ACC112 (cell line): ENCODE data around the gene RASGRP1.

ENCODE experiments used
- H2AFZ ChIP-seq: fragments of 200-600 bp; sonication (generic); one replicate; pipeline ENCODE4 v1.6.0; 2017; ENCODE audit warnings: antibody characterized with exemption, low read length; ENCODE audit not compliant: unreplicated experiment
- H3K27ac ChIP-seq: fragments of 200-600 bp; sonication (generic); 2 replicates; pipeline ENCODE4 v1.5.1; 2014; ENCODE audit warnings: low read depth, mild to moderate bottlenecking, antibody characterized with exemption, low read length, moderate library complexity
- H3K27me3 ChIP-seq: fragments of 200-600 bp; sonication (generic); 2 replicates; pipeline ENCODE4 v1.6.1; 2014; ENCODE audit warnings: mild to moderate bottlenecking, antibody characterized with exemption, low read length, moderate library complexity, mixed read lengths; ENCODE audit not compliant: insufficient read depth
- H3K36me3 ChIP-seq: fragments of 200-600 bp; sonication (generic); 2 replicates; pipeline ENCODE4 v1.6.1; 2016; ENCODE audit warnings: mild to moderate bottlenecking, antibody characterized with exemption, low read length, moderate library complexity, mixed read lengths; ENCODE audit not compliant: insufficient read depth
- H3K4me1 ChIP-seq: fragments of 200-600 bp; sonication (generic); one replicate; pipeline ENCODE4 v1.6.1; 2016; ENCODE audit warnings: low read length, mixed read lengths; ENCODE audit not compliant: insufficient read depth, unreplicated experiment, control insufficient read depth
- H3K4me3 ChIP-seq: fragments of 200-600 bp; sonication (generic); 2 replicates; pipeline ENCODE4 v1.5.1; 2014; ENCODE audit warnings: mild to moderate bottlenecking, low read depth, low read length
- H3K79me2 ChIP-seq: fragments of 200-600 bp; sonication (generic); one replicate; pipeline ENCODE4 v1.6.0; 2016; ENCODE audit warnings: low read length; ENCODE audit not compliant: control insufficient read depth, unreplicated experiment, insufficient read depth

Gene RASGRP1

DNA sequence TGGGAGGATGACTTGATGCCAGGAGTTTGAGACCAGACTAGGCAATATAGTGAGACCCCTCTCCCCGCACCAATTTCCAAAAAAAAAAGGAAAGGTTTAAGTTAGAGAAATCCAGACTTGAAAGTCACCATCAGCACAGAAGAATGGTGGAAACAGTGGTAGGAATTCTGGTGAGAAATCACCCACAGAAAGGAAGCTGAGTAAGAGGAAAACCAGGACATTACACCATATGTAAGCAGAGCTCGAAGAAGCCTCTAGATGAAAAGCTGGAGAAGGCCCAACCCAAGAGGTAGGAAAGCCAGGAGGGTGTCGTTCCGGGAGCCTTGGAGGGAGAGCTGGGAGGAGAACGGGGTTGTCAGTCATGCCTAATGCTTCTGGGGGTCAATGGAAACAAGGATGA is 40.5 kb downstream of the RASGRP1 start:
- Histone ChIP-seq H2AFZ (no peak overlapping the region), H3K79me2 (no peaks in the 10 kb centered on the region)

GRCh38 chr15:38522922-38523321 is 41.7 kb downstream of the RASGRP1 start:
- Histone ChIP-seq H3K27me3 (no peaks in the 10 kb centered on the region), H3K27ac (no peak overlapping the region), H3K4me1 (no peaks in the 10 kb centered on the region), H3K36me3 (no peaks in the 10 kb centered on the region), H3K79me2 (no peaks in the 10 kb centered on the region), H3K4me3 (no peak overlapping the region), H2AFZ (no peak overlapping the region)

More for the DNA sequence above, 40.5 kb downstream of the RASGRP1 start:
- Histone ChIP-seq H3K36me3 (no peaks in the 10 kb centered on the region), H3K27me3 (no peaks in the 10 kb centered on the region), H3K4me1 (peaks cover 5% of the 10 kb centered on the region), H3K27ac (no peak overlapping the region), H3K4me3 (no peak overlapping the region)

- no peak overlapping the region for H3K4me3 ChIP-seq
- no peak overlapping the region for H2AFZ ChIP-seq
- no peaks in the 10 kb centered on the region for H3K27me3 ChIP-seq
- no peaks in the 10 kb centered on the region for H3K36me3 ChIP-seq
- no peaks in the 10 kb centered on the region for H3K79me2 ChIP-seq
- no peak overlapping the region for H3K27ac ChIP-seq
- no peaks in the 10 kb centered on the region for H3K4me1 ChIP-seq
Measured at GRCh38 chr15:38521316-38521715, 43.3 kb downstream of the RASGRP1 start.

DNA sequence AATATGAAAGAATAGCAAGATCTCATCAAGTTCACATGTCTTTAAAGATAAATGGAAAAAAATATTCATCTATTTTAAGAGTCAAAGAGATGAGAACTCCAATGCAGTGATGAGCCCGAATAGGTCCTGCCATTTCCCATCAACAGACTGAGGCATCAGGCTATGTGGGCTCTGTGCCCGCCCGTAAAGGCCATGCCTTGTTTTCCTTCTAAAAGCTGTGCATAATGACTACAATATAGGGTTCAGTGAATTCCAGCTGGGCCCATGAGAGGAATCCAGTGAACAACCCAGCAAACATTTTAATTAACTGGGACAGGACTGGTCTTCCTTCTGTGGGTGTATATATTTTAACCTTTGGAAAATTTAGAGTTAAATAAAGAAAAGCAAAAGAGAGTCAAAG is 44.6 kb downstream of the RASGRP1 start:
- H3K27ac ChIP-seq, result no peak overlapping the region
- H3K27me3 ChIP-seq, result no peaks in the 10 kb centered on the region
- H3K4me1 ChIP-seq, result no peaks in the 10 kb centered on the region
- no peak overlapping the region for H2AFZ ChIP-seq
- H3K79me2 ChIP-seq, result no peaks in the 10 kb centered on the region
- no peaks in the 10 kb centered on the region for H3K36me3 ChIP-seq
- no peak overlapping the region for H3K4me3 ChIP-seq

- no peak overlapping the region for H2AFZ ChIP-seq
- H3K27me3 ChIP-seq, result no peaks in the 10 kb centered on the region
- no peak overlapping the region for H3K27ac ChIP-seq
- H3K4me3 ChIP-seq, result no peak overlapping the region
- no peaks in the 10 kb centered on the region for H3K79me2 ChIP-seq
- no peaks in the 10 kb centered on the region for H3K36me3 ChIP-seq
- no peaks in the 10 kb centered on the region for H3K4me1 ChIP-seq
Measured at GRCh38 chr15:38518084-38518483, 46.5 kb downstream of the RASGRP1 start.

DNA sequence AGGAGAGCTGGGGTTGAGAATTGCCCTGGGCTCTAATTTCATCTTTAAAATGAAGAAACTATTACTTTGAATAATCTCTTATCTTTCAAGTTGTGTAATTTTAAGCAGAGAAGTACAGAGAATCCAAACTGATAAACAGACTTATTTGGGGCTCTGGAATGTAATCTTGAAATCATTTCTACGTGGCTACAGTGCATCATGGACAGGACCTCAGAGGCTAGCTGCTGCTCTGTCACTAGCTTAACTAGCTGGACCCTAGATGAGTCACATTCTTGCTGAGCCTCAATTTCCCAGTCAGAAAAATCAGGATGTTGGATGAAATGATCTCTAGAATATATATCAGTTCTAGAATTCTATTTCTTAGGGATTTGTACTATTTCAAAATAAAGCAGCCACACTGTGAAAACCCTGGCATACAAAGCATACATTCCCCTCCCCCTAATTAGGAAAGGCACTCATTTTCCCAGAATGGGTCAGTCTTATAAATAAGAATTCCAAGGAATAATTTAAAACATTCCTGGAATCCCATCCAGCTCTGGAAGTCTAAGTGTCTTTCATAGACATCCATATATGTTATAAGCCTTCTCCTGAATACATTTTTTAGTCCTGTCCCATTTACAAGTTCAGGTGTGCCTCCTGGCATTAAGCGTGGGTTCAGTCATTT is 47.2 kb downstream of the RASGRP1 start:
- H2AFZ ChIP-seq, result no peak overlapping the region
- no peaks in the 10 kb centered on the region for H3K79me2 ChIP-seq
- H3K27ac ChIP-seq, result no peak overlapping the region
- H3K4me1 ChIP-seq, result no peaks in the 10 kb centered on the region
- no peak overlapping the region for H3K4me3 ChIP-seq
- H3K27me3 ChIP-seq, result peaks cover 2% of the 10 kb centered on the region; the same call in 1 of the 2 replicates
- H3K36me3 ChIP-seq, result no peaks in the 10 kb centered on the region

- Histone ChIP-seq H3K27me3 (peaks cover 4% of the 10 kb centered on the region; the same call in 1 of the 2 replicates), H3K4me1 (no peaks in the 10 kb centered on the region), H3K4me3 (no peak overlapping the region), H2AFZ (no peak overlapping the region), H3K79me2 (no peaks in the 10 kb centered on the region), H3K36me3 (no peaks in the 10 kb centered on the region), H3K27ac (no peak overlapping the region)
Measured at GRCh38 chr15:38516626-38517025, 48.0 kb downstream of the RASGRP1 start.

DNA sequence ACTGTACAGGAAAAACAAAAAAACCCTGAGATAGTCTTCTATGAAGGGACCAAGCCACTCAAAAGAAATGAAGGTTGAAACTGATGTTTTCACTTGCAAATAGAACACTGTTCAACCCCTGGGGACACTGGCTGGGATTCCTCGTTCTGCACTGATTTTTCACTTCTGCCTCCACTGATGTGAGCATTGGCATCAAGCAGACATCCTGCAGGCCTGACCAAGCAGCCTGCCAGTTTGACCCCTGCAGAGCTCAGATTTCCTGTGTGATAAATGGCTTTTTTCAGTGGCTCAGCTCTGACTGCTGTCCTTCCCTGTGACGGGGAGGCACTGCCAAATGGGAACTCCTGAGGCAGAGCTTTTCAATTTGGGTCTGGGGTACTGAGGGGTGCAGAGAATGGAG is 50.0 kb downstream of the RASGRP1 start:
- Histone ChIP-seq H3K79me2 (no peaks in the 10 kb centered on the region), H2AFZ (no peak overlapping the region), H3K4me1 (no peaks in the 10 kb centered on the region), H3K27me3 (peaks cover 4% of the 10 kb centered on the region; the same call in 1 of the 2 replicates), H3K36me3 (no peaks in the 10 kb centered on the region), H3K27ac (no peak overlapping the region), H3K4me3 (no peak overlapping the region)

DNA sequence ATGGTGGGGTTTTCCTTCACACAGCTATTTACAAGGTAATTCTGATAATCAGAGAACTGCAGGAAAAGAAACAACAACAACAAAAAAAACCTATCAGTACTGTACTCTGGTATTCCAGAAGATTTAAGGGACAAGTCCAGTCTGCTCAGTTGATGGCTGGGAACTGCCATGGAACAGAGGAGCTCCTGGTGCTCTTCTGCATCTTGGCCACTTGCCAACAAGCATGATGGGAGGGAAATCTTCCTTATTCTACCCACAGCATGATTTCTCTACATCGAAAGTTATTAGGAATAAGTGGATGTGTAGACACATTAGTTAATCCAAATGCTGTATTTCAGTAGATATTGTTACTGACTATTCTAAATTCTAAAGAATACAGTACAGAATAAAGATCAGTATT is 51.7 kb downstream of the RASGRP1 start:
- Histone ChIP-seq H2AFZ (no peak overlapping the region), H3K4me1 (no peaks in the 10 kb centered on the region), H3K27ac (no peak overlapping the region), H3K36me3 (no peaks in the 10 kb centered on the region), H3K4me3 (no peak overlapping the region), H3K27me3 (peaks cover 4% of the 10 kb centered on the region; the same call in 1 of the 2 replicates), H3K79me2 (no peaks in the 10 kb centered on the region)

DNA sequence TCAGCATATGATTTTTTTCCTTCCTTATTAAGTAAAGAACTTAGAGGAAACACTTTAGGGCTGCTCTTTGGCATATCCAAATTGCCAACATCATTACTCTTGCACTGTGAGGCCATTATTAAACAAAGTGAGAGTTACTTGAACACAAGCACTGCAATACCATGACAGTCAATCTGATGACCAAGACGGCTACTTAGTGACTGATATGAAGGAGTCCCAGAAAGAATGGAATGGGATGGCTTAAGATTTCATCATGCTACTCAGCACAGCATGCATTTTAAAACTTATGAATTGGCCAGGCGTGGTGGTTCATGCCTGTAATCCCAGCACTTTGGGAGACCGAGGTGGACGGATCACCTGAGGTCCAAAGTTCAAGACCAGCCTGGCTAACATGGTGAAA is 55.5 kb downstream of the RASGRP1 start:
- Histone ChIP-seq H3K79me2 (no peaks in the 10 kb centered on the region), H3K4me1 (no peaks in the 10 kb centered on the region), H3K4me3 (no peak overlapping the region), H3K27me3 (peaks cover 4% of the 10 kb centered on the region; the same call in 1 of the 2 replicates), H3K27ac (no peak overlapping the region), H2AFZ (no peak overlapping the region), H3K36me3 (no peaks in the 10 kb centered on the region)

- H3K27ac ChIP-seq, result no peak overlapping the region
- H3K79me2 ChIP-seq, result no peaks in the 10 kb centered on the region
- no peak overlapping the region for H3K4me3 ChIP-seq
- H3K36me3 ChIP-seq, result no peaks in the 10 kb centered on the region
- no peaks in the 10 kb centered on the region for H3K4me1 ChIP-seq
- H2AFZ ChIP-seq, result no peak overlapping the region
- peaks cover 4% of the 10 kb centered on the region; the same call in 1 of the 2 replicates for H3K27me3 ChIP-seq
Measured at GRCh38 chr15:38508647-38509046, 56.0 kb downstream of the RASGRP1 start.
